Measurements from ENCODE around the gene GPBP1. TPM values are rescaled to one million over a fixed set of nuclear protein-coding genes. Genes with fewer than 3 reads are reported as not detected.
"Not testable (repeated sequence)": the region's sequence is repeated elsewhere in the genome, so short reads cannot be mapped to it uniquely, and the experiment has no call there.

Gene GPBP1
- total RNA-seq, 1 experiment from 2014 or later: 28.9 TPM

DNA sequence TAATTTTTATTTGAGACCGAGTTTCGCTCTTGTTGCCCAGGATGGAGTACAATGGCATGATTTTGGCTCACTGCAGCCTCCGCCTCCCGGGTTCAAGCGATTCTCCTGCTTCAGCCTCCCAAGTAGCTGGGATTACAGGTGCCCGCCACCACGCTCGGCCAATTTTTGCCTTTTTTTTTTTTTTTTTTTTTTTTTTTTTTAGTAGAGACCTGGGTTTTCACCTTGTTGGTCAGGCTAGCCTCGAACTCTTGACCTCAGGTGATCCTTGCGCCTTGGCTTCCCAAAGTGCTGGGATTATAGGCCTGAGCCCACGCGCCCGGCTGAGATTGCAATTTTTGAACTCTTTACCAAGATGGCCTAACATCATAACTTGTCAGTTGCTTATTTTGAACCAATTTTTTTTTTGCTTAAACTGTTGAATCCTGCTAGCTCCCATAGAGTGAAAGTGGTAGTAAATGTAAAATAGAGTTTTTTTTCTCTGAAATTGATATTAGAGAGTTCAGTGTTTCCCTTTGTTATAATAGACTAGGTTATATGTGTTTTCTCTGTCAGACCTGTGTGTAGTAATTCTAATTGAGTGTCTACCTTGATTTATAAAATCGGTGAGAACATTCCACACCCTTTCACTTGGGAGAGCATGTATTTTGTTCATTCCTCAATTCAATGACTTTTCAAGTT is 3.8 kb downstream of the GPBP1 start:
- no peak for DNase-seq (ENCODE audit: low spot score)

- not testable (repeated sequence) for DNase-seq (ENCODE audit: low spot score)
These were observed 4.4 kb downstream of the GPBP1 start for GRCh38 chr5:57178238-57178637.

- DNase-seq (ENCODE audit: low spot score): no peak
These were observed 5.7 kb downstream of the GPBP1 start for GRCh38 chr5:57179262-57180200.

GRCh38 chr5:57181154-57181553 is 7.3 kb downstream of the GPBP1 start:
- DNase-seq (ENCODE audit: low spot score): no peak

DNA sequence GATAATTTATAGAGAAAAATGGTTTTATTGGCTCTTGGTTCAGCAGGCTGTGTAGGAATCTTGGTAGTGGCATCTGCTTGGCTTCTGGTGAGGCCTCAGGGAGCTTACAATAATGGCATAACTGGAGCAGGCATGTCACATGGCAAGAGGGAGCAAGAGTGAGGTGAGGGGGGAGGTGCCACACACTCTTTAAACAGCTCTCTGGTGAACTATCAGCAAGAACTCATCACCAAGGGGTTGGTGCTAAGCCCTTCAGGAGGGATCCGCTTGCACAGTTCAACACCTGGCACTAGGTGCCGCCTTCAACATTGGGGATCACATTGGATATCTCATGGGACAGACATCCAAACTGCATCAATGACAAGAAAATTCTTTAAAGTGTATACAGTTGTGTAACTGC is 10.5 kb downstream of the GPBP1 start:
- DNase-seq (ENCODE audit: low spot score): no peak

DNA sequence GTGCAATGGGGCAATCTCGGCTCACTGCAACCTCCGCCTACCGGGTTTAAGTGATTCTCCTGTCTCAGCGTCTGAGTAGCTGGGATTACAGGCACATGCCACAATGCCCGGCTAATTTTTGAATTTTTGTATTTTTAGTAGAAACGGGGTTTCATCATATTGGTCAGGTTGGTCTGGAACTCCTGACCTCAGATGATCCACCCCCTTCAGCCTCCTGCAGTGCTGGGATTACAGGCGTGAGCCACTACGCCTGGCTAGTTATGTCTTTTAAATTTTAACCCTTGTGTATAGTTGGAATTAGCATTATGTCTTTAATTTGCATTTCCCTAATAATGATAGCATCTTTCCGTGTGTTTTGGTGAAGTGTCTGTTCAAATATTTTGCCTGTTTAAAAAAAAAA is 11.5 kb downstream of the GPBP1 start:
- DNase-seq (ENCODE audit: low spot score): no peak

DNA sequence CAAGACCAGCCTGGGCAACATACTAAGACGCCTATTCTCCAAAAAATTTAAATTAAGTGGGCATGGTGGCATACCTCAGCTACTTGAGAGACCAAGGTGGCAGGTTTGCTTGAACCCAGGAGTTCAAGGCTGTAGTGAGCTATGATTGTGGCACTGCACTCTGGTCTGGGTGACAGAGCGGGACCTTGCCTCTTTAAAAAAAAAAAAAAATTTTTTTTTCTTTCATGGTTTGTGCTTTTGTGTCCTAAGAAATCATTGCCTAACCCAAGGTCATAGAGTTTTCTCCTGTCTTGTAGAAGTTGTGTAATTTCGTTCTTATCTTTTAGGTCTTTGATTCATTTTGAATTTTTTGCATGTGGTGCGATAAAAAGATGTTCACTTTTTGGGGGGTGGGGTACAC is 12.3 kb downstream of the GPBP1 start:
- no peak for DNase-seq (ENCODE audit: low spot score)

GRCh38 chr5:57187977-57188376 is 14.1 kb downstream of the GPBP1 start:
- DNase-seq (ENCODE audit: low spot score): not testable (repeated sequence)

DNA sequence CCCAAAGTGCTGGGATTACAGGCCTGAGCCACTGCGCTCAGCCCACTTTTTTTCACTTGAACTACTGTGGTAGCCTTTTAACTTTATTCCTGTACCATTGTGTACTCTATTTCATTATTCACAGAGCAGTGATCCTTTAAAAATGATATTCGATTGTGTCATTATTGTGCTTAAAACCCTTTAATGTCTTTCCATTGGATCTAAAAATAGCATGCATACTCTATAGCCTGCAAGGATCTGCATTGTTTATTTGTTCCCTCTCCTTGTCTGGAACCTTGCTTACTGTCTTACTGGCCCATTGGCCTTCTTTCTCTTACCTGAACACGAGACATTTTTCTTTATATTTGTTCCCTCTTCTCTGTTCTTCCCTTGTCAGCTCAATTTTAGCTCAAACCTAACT is 15.7 kb downstream of the GPBP1 start:
- DNase-seq (ENCODE audit: low spot score): no peak

DNA sequence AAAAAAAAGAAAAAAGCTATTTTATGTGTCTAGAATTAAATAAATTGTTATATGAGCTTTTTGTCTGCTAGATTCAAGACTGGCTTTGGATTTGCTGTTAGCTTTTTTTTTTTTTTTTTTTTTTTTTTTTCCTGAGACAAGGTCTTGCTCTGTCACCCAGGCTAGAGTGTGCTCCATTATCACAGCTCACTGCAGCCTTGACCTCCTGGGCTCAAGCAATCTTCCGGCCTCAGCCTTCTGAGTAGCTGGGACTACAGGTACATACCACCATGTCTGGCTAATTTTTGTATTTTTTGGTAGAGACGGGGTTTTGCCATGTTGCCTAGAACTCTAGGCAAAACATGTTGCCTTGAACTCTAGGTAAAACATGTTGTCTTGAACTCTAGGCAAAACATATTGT is 16.7 kb downstream of the GPBP1 start:
- DNase-seq (ENCODE audit: low spot score): no peak

DNA sequence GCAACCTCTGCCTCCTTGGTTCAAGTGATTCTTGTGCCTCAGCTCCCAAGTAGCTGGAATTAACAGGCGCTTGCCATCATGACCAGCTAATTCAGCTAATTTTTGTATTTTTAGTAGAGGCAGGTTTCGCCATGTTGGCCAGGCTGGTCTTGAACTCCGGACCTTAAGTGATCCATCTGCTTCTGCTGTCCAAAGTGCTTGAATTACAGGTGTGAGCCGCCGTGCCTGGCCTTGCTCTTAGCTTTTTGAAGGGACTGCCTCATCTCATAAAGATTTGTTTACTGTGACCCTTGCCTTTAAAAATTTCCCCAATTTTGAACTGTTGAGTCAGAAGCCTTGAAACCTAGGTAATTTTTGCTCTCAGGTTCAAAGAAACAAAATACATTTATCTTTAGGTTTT is 17.3 kb downstream of the GPBP1 start:
- no peak for DNase-seq (ENCODE audit: low spot score)

GRCh38 chr5:57191986-57192385 is 18.1 kb downstream of the GPBP1 start:
- DNase-seq (ENCODE audit: low spot score): no peak

- DNase-seq (ENCODE audit: low spot score): not testable (repeated sequence)
These were observed 19.0 kb downstream of the GPBP1 start for GRCh38 chr5:57192832-57193231.

DNA sequence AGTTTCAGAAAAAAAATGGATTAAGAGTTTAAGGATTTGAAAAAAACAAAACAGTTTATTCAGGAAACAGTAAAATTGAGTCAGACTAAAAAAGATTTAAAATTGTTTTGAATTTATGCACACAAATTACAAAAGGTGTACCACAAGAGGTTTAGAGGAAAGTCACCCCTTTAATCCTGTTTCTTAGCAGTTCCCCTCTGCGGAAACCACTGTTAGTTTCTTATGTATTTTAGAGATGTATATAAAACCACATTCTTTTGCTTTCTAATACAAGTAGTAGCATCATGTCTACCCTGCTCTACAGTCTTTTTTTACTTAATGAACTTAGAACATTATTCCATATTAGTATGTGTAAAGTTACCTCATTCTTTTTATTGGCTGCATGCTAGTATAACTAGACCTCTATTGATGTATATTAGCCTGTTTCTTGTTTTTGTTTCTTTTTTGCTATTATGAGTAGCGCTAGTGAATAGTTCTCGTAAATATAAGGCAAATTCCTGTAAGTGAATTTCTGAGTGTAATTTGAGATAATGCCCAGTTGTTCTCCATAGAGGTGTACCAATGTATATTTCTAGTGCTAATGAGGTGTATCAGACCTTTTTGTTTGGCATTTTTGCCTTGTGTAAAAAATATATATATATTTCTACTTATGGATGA is 20.0 kb downstream of the GPBP1 start:
- DNase-seq (ENCODE audit: low spot score): no peak

DNA sequence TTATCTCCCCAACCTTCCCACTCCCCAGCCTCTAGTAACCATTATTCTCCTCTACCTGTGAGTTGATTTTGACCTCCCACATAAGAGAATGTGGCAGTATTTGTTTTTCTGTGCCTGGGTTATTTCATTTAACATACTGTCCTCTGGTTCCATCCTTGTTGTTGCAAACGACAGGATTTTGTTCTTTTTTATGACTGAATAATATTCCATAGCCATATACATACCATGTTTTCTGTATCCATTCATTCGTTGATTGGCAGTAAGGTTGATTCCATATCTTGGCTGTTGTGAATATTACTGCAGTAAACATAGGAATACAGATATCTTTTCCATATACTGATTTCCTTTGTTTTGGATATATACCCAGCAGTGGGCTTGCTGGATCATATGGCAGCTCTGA is 20.8 kb downstream of the GPBP1 start:
- no peak for DNase-seq (ENCODE audit: low spot score)

DNA sequence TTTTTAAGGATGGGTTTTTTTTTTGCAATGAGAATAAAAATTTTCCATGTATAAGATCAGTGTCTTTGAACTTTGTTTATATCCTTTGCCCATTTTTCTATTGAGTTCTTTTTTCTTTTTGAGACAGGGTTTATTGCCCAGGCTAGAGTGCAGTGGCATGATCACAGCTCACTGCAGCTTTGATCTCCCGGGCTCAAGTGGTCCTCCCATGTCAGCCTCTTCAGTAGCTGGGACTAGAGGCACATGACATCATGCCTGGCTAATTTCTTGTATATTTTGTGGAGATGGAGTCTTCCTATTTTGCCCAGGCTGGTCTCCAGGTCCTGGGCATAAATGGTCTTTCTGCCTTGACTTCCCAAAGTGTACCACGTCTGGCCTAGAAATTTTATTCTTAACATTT is 21.2 kb downstream of the GPBP1 start:
- DNase-seq (ENCODE audit: low spot score): no peak

- no peak for DNase-seq (ENCODE audit: low spot score)
These were observed 26.0 kb downstream of the GPBP1 start for GRCh38 chr5:57199866-57200265.

DNA sequence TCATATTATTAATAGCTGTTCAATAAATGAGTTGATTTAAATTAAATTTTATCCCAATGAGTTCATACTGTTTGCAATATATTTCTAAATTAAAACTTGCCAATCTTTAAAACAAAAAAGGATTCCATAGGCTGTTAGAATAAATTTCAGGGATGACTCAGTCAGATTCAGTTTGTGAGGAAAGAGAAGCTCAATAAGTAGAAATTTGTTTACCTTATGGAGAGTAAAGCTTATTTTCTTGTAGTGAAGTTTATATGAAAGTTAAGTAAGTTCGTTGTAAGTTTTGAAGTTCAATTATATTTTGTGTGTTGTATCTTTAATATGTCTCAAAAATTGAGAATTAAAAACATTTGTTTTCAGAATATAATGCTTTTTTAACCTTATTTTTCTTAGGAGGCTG is 29.0 kb downstream of the GPBP1 start:
- no peak for DNase-seq (ENCODE audit: low spot score)

- DNase-seq (ENCODE audit: low spot score): no peak
These were observed 33.3 kb downstream of the GPBP1 start for GRCh38 chr5:57207007-57207653.

DNA sequence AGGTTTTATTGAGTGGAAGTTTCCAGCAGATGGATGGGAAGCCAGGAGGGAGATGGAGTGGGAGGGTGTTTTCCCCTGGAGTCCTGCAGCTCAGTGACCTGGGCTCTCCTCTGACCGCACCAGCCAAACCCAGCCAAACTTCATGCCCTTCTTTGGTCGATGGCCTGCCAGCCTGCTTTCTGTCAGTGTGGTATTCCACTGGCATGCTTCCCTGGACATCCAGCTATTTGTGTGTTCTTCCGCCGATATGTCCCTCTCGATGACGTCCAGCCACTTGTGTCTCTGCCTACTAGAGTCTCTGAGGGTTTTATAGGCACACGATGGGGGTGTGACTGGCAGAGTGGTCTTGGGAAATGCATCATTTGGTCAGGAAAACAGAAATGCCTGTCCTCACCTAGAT is 33.8 kb downstream of the GPBP1 start:
- no peak for DNase-seq (ENCODE audit: low spot score)

DNA sequence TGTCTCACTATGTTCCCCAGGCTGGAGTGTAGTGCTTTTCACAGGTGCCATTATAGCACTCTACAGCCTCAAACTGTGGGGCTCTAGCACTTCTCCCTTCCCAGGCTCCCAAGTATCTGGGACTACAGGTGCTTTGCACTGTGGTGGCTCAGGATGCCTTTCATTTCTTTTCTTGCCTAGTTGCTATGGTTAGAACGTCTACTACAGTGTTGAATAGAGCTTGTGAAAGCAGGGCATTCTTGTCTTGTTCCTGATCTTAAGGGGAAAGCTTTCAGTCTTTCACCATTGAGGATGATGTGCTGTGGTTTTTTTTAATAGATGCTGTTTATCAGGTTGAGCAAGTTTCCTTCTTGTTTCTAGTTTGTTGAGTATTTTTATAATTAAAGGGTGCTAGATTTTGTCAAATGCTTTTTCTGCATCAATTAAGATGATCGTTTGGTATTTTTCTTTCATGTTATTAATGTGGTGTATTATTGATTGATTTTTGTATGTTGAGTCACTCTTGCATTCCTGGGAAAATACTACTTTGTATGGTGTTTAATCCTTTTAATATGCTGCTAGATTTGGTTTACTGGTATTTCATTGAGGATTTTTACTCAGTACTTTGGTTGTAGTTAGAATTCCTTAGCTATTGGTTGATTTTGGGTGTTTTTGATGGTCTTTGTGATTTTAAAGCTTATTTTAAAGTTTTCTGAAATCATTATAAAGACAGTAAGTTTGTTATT is 35.6 kb downstream of the GPBP1 start:
- peak; percentile 54 for DNase-seq (ENCODE audit: low spot score)

Data from HT-29 (cell line).